H1 (cell line): ENCODE results near the gene PLIN1. TPM values are rescaled to one million over a fixed set of nuclear protein-coding genes. Genes with fewer than 3 reads are reported as not detected.

Experiments
- ASH2L ChIP-seq: fragments of 200-600, 300-600 bp; sonication (generic); IDR thresholded peaks from one replicate; pipeline ENCODE4 v1.7.1; 2017; ENCODE audit warnings: low read length
- NANOG ChIP-seq: IDR thresholded peaks from 2 replicates; pipeline ENCODE4 v1.6.1; 2011; ENCODE audit warnings: low read length, low read depth, mild to moderate bottlenecking, inconsistent platforms; ENCODE audit not compliant: insufficient read depth, poor library complexity, severe bottlenecking
- ZNF274 ChIP-seq: IDR thresholded peaks from 2 replicates; pipeline ENCODE4 v1.7.0; 2012; ENCODE audit warnings: low read length, borderline replicate concordance; ENCODE audit errors: extremely low read depth
- polyA plus RNA-seq, 7 experiments: library from polyadenylated mRNA; depleted of rRNA in 3 of 7; stranded (reverse) in 5 of 7; unstranded in 2 of 7; fragments of >200 nt in 5 of 7; fragments of 200-250 nt in 2 of 7; gene quantifications; 1 replicate in 5 of 7; 2 replicates in 1 of 7; 4 replicates in 1 of 7; pipeline versions ENCODE4 v1.2.1 to v1.2.3, GENCODE V29; 2011 to 2013; ENCODE audit warnings: missing spikeins in 2 of 7, mixed read lengths in 2 of 7
- total RNA-seq: library from RNA; stranded (reverse); fragmentation: NEBNext Ultra II Directional; extraction: Animal tissue kit (Norgen Biotek cat#: 25700); gene quantifications from 2 replicates; pipeline ENCODE4 v1.2.1, GENCODE V29; 2021
- TF ChIP-seq, protein P1 (sequence below), 3 experiments: IDR thresholded peaks; 1 replicate in 2 of 3; 2 replicates in 1 of 3; pipeline versions ENCODE4 v1.5.1 to v1.6.1; 2011; ENCODE audit warnings: low read length in 3 of 3, mild to moderate bottlenecking in 3 of 3, inconsistent platforms in 2 of 3, low read depth in 1 of 3, moderate library complexity in 1 of 3; ENCODE audit not compliant: insufficient read depth in 1 of 3; ENCODE audit errors: control extremely low read depth in 1 of 3
- TF ChIP-seq, protein P2 (sequence below): fragments of 300-600 bp; sonication (generic); IDR thresholded peaks from 2 replicates; pipeline ENCODE4 v1.7.1; 2012; ENCODE audit warnings: low read length, moderate library complexity, mild to moderate bottlenecking, inconsistent platforms; ENCODE audit not compliant: insufficient replicate concordance

Gene PLIN1
- total and polyA plus RNA-seq, 2 of the 8 experiments (the other 6 are each of a cell fraction or from before 2014, with no cell fraction given) = 0.33 TPM; not detected in 1

DNA sequence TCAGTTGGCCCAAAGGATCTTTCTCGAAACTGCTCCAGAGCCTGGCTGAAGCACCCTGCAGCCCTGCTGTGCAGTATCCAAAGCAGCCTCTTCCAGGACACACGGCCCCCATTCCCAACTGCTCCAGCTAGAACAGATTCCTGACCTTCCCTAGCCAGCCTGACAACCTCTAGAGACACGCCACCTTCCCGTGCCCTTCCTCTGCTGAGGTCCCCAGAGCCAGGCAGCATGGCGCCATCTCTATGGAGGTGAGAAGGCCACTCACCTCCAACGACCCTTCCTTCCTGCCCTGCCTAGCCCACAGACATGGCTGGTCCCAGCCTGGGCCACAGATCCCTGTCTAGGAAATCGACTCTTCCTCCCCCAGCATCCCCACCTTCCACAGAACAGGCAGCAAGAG is 27.0 kb downstream of the PLIN1 start (continued):
- TF ChIP-seq, protein P1, sequence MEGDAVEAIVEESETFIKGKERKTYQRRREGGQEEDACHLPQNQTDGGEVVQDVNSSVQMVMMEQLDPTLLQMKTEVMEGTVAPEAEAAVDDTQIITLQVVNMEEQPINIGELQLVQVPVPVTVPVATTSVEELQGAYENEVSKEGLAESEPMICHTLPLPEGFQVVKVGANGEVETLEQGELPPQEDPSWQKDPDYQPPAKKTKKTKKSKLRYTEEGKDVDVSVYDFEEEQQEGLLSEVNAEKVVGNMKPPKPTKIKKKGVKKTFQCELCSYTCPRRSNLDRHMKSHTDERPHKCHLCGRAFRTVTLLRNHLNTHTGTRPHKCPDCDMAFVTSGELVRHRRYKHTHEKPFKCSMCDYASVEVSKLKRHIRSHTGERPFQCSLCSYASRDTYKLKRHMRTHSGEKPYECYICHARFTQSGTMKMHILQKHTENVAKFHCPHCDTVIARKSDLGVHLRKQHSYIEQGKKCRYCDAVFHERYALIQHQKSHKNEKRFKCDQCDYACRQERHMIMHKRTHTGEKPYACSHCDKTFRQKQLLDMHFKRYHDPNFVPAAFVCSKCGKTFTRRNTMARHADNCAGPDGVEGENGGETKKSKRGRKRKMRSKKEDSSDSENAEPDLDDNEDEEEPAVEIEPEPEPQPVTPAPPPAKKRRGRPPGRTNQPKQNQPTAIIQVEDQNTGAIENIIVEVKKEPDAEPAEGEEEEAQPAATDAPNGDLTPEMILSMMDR (IDR thresholded peaks at IDR 0.05; ENCODE audit: control extremely low read depth in 1 of 3, insufficient read depth in 1 of 3, low read depth in 1 of 3, low read length in 3 of 3) = no peak
- TF ChIP-seq, protein P2, sequence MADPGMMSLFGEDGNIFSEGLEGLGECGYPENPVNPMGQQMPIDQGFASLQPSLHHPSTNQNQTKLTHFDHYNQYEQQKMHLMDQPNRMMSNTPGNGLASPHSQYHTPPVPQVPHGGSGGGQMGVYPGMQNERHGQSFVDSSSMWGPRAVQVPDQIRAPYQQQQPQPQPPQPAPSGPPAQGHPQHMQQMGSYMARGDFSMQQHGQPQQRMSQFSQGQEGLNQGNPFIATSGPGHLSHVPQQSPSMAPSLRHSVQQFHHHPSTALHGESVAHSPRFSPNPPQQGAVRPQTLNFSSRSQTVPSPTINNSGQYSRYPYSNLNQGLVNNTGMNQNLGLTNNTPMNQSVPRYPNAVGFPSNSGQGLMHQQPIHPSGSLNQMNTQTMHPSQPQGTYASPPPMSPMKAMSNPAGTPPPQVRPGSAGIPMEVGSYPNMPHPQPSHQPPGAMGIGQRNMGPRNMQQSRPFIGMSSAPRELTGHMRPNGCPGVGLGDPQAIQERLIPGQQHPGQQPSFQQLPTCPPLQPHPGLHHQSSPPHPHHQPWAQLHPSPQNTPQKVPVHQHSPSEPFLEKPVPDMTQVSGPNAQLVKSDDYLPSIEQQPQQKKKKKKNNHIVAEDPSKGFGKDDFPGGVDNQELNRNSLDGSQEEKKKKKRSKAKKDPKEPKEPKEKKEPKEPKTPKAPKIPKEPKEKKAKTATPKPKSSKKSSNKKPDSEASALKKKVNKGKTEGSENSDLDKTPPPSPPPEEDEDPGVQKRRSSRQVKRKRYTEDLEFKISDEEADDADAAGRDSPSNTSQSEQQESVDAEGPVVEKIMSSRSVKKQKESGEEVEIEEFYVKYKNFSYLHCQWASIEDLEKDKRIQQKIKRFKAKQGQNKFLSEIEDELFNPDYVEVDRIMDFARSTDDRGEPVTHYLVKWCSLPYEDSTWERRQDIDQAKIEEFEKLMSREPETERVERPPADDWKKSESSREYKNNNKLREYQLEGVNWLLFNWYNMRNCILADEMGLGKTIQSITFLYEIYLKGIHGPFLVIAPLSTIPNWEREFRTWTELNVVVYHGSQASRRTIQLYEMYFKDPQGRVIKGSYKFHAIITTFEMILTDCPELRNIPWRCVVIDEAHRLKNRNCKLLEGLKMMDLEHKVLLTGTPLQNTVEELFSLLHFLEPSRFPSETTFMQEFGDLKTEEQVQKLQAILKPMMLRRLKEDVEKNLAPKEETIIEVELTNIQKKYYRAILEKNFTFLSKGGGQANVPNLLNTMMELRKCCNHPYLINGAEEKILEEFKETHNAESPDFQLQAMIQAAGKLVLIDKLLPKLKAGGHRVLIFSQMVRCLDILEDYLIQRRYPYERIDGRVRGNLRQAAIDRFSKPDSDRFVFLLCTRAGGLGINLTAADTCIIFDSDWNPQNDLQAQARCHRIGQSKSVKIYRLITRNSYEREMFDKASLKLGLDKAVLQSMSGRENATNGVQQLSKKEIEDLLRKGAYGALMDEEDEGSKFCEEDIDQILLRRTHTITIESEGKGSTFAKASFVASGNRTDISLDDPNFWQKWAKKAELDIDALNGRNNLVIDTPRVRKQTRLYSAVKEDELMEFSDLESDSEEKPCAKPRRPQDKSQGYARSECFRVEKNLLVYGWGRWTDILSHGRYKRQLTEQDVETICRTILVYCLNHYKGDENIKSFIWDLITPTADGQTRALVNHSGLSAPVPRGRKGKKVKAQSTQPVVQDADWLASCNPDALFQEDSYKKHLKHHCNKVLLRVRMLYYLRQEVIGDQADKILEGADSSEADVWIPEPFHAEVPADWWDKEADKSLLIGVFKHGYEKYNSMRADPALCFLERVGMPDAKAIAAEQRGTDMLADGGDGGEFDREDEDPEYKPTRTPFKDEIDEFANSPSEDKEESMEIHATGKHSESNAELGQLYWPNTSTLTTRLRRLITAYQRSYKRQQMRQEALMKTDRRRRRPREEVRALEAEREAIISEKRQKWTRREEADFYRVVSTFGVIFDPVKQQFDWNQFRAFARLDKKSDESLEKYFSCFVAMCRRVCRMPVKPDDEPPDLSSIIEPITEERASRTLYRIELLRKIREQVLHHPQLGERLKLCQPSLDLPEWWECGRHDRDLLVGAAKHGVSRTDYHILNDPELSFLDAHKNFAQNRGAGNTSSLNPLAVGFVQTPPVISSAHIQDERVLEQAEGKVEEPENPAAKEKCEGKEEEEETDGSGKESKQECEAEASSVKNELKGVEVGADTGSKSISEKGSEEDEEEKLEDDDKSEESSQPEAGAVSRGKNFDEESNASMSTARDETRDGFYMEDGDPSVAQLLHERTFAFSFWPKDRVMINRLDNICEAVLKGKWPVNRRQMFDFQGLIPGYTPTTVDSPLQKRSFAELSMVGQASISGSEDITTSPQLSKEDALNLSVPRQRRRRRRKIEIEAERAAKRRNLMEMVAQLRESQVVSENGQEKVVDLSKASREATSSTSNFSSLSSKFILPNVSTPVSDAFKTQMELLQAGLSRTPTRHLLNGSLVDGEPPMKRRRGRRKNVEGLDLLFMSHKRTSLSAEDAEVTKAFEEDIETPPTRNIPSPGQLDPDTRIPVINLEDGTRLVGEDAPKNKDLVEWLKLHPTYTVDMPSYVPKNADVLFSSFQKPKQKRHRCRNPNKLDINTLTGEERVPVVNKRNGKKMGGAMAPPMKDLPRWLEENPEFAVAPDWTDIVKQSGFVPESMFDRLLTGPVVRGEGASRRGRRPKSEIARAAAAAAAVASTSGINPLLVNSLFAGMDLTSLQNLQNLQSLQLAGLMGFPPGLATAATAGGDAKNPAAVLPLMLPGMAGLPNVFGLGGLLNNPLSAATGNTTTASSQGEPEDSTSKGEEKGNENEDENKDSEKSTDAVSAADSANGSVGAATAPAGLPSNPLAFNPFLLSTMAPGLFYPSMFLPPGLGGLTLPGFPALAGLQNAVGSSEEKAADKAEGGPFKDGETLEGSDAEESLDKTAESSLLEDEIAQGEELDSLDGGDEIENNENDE = no peak
- TF ChIP-seq ZNF274 = no peak
- no peak for TF ChIP-seq ASH2L
- TF ChIP-seq NANOG = no peak
